Gastrocnemius medialis (tissue), 4 donors: ENCODE measurements around the gene GPATCH11. TPM values are rescaled to one million over a fixed set of nuclear protein-coding genes. Genes with fewer than 3 reads are reported as not detected.

Source experiments
- ATAC-seq, 2 donors: fragments of 150-250 bp; one replicate each; pipeline ENCODE4 v1.9.1; 2016
- DNase-seq, 2 donors: peaks; one replicate each; pipeline ENCODE4 v3.0.0-alpha.2; 2019
- H3K27ac ChIP-seq, 4 donors: fragments of 200-600 bp; sonication (generic); 1 replicate in 1 of 4; 2 replicates in 3 of 4; pipeline ENCODE4 v1.5.1; 2016 to 2018; ENCODE audit warnings: mild to moderate bottlenecking in 2 of 4, moderate library complexity in 1 of 4
- H3K27me3 ChIP-seq, 3 donors: fragments of 200-600 bp; sonication (generic) in 2 of 3; 1 replicate in 1 of 3; 2 replicates in 2 of 3; pipeline versions ENCODE4 v1.5.1 to v1.6.0; 2016 to 2019; ENCODE audit warnings: mild to moderate bottlenecking in 1 of 3, moderate library complexity in 1 of 3
- H3K36me3 ChIP-seq, 2 donors: fragments of 200-600 bp; sonication (generic) in 1 of 2; one replicate each; pipeline ENCODE4 v1.5.1; 2017 to 2018
- H3K4me1 ChIP-seq, 2 donors: fragments of 200-600 bp; sonication (generic) in 1 of 2; one replicate each; pipeline ENCODE4 v1.5.1; 2016 to 2017; ENCODE audit warnings: mild to moderate bottlenecking in 2 of 2
- H3K4me3 ChIP-seq, 4 donors: fragments of 200-600 bp; sonication (generic) in 3 of 4; 1 replicate in 1 of 4; 2 replicates in 3 of 4; pipeline ENCODE4 v1.5.1; 2016 to 2019; ENCODE audit warnings: mild to moderate bottlenecking in 2 of 4
- H3K9me3 ChIP-seq, 3 donors: fragments of 200-600 bp; sonication (generic) in 2 of 3; 1 replicate in 1 of 3; 2 replicates in 2 of 3; pipeline ENCODE4 v1.5.1; 2016 to 2019
- CTCF ChIP-seq, 5 experiments: fragments of 450-650 bp in 3 of 5; fragments of 200-600 bp in 2 of 5; sonication (generic) in 2 of 5; IDR thresholded peaks in 4 of 5; conservative IDR thresholded peaks in 1 of 5; 1 replicate in 4 of 5; 2 replicates in 1 of 5; pipeline ENCODE4 v1.5.1; 2016 to 2019; ENCODE audit warnings: antibody characterized with exemption in 5 of 5, mild to moderate bottlenecking in 3 of 5, moderate library complexity in 3 of 5
- POLR2A ChIP-seq, 2 donors: fragments of 450-650 bp; IDR thresholded peaks; one replicate each; pipeline ENCODE4 v1.6.1; 2017; ENCODE audit warnings: antibody characterized with exemption in 2 of 2, mild to moderate bottlenecking in 2 of 2, moderate library complexity in 2 of 2
- in situ Hi-C, 4 donors: fragments of 200-750 bp; cut with MboI; loops; one replicate each; pipeline versions ENCODE4 v1.15.0 to v1.8.0; 2017; ENCODE audit warnings: low sequenced_read_pairs in 4 of 4
- intact Hi-C: fragments of 100-400 bp; cut with DNase I; formaldehyde crosslinking; loops from one replicate; pipeline ENCODE4 v1.15.1; 2023; ENCODE audit warnings: low total_unique reads
- total RNA-seq, 4 donors: library from RNA; depleted of rRNA; stranded (reverse); fragments of >200 nt; gene quantifications; one replicate each; pipeline versions ENCODE4 v1.1.0 to v1.2.3, GENCODE V29; 2016

Gene GPATCH11
- total RNA-seq, 4 donors from 2014 or later = 2.5 to 3.7 (median 3.0) TPM

GRCh38 chr2:37146062-37146461 lies 61.7 kb downstream of the GPATCH11 start:
- DNase-seq = no peak
- no peak for ATAC-seq
- Histone ChIP-seq H3K27me3 (no peaks in the 10 kb centered on the region), H3K36me3 (peaks cover 2 to 36% of the 10 kb centered on the region in 2 donors), H3K4me3 (no peak overlapping the region), H3K4me1 (peaks cover 0 to 4% of the 10 kb centered on the region in 2 donors), H3K9me3 (no peaks in the 10 kb centered on the region), H3K27ac (no peak overlapping the region)
- intact Hi-C loops (no loop called here), in situ Hi-C loops (no loop called here)
- TF ChIP-seq CTCF (IDR thresholded peaks at IDR 0.05 in 4 of 5, conservative IDR thresholded peaks at IDR 0.05 in 1 of 5) (no peak), POLR2A (IDR thresholded peaks at IDR 0.05) (no peak)

GRCh38 chr2:37148325-37148724 lies 64.0 kb downstream of the GPATCH11 start:
- ATAC-seq = no peak
- H3K9me3 ChIP-seq = no peaks in the 10 kb centered on the region
- intact Hi-C loops = no loop called here
- peaks cover 0 to 4% of the 10 kb centered on the region in 2 donors for H3K4me1 ChIP-seq
- H3K27ac ChIP-seq = no peak overlapping the region
- no peak for TF ChIP-seq POLR2A (IDR thresholded peaks at IDR 0.05)
- TF ChIP-seq CTCF (IDR thresholded peaks at IDR 0.05 in 4 of 5, conservative IDR thresholded peaks at IDR 0.05 in 1 of 5) = no peak
- in situ Hi-C loops = no loop called here
- H3K27me3 ChIP-seq = no peaks in the 10 kb centered on the region
- no peak overlapping the region for H3K4me3 ChIP-seq
- H3K36me3 ChIP-seq = peaks cover 0 to 30% of the 10 kb centered on the region in 2 donors
- no peak for DNase-seq

Other genes with a start within 250 kb of the GPATCH11 start
- 10 to 100 TPM; 21.3 to 52.0 (median 38.5) TPM for gene STRN, start 118.0 kb upstream of the GPATCH11 start, total RNA-seq
- gene HEATR5B, start 146 bp upstream of the GPATCH11 start, total RNA-seq = 1 to 10 TPM; 6.8 to 10.0 (median 9.8) TPM
- 10 to 100 TPM in 1 of 4 donors, 1 to 10 TPM in 3; 3.9 to 11.0 (median 6.9) TPM for gene EIF2AK2, start 72.5 kb downstream of the GPATCH11 start, total RNA-seq
- gene SULT6B1, start 104.2 kb downstream of the GPATCH11 start, total RNA-seq = not detected
- 10 to 100 TPM; 19.9 to 33.1 (median 24.1) TPM for gene CEBPZOS, start 112.0 kb downstream of the GPATCH11 start, total RNA-seq
- gene CEBPZ, start 147.1 kb downstream of the GPATCH11 start, total RNA-seq = 10 to 100 TPM; 43.2 to 75.0 (median 51.9) TPM
- gene NDUFAF7, start 147.1 kb downstream of the GPATCH11 start, total RNA-seq = 10 to 100 TPM; 13.7 to 24.0 (median 19.9) TPM
- gene PRKD3, start 240.3 kb downstream of the GPATCH11 start, total RNA-seq = 10 to 100 TPM; 11.0 to 34.4 (median 14.9) TPM